ENCODE results near the gene SLX4IP. TPM values are rescaled to one million over a fixed set of nuclear protein-coding genes. Genes with fewer than 3 reads are reported as not detected.
A peak's percentile ranks its signal among the peaks of the same experiment; 100 is the strongest.

The SLX4IP gene
- total and polyA plus RNA-seq, 2 of the 13 experiments (the other 11 are each of a cell fraction or from before 2014, with no cell fraction given): 3.6 to 7.3 TPM

DNA sequence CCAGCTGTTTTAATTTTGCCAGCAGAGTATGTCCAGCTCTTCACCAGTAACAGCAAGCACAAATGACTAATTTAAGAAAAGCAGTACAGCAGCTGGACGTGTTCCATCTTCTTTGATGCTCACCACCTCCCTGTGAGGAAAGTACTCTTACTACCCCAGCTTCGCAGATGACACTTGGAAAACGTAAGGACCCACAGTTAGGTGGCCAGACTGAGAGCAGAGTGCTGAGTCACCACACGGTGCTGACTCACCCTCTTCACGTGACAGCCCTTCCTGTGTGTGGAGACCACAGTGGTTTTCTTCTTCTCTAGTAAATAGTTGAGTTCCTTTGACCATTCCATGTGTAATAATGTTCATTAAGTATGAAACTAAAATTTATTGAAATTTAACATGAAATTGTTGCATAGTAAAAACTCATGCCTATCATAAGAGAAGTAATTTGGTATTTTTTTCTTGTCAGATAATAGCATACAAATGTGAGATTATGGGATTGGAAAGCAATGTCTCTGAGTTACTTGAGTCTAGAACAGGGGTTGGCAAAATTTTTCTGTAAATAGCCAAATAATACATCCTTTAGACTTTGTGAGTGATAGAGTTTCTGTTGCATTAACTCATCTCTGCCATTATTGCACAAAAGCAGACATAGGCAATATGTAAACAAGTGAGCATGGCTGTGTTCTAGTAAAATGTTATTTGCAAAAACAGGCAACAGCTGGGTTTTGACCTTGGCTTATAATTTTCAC is 76.6 kb downstream of the SLX4IP start (continued):
- TF ChIP-seq ZNF124 (CRISPR knock-in tag; IDR thresholded peaks at IDR 0.05): 0 out of 2 replicates have a peak, but pooled peaks have one; percentile 61
- TF ChIP-seq RFXAP (CRISPR knock-in tag; IDR thresholded peaks at IDR 0.05; ENCODE audit: borderline replicate concordance): no peak
- TF ChIP-seq, protein P1, sequence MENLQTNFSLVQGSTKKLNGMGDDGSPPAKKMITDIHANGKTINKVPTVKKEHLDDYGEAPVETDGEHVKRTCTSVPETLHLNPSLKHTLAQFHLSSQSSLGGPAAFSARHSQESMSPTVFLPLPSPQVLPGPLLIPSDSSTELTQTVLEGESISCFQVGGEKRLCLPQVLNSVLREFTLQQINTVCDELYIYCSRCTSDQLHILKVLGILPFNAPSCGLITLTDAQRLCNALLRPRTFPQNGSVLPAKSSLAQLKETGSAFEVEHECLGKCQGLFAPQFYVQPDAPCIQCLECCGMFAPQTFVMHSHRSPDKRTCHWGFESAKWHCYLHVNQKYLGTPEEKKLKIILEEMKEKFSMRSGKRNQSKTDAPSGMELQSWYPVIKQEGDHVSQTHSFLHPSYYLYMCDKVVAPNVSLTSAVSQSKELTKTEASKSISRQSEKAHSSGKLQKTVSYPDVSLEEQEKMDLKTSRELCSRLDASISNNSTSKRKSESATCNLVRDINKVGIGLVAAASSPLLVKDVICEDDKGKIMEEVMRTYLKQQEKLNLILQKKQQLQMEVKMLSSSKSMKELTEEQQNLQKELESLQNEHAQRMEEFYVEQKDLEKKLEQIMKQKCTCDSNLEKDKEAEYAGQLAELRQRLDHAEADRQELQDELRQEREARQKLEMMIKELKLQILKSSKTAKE (CRISPR knock-in tag; IDR thresholded peaks at IDR 0.05; ENCODE audit: borderline replicate concordance): 0 out of 2 replicates have a peak, but pooled peaks have one; percentile 14
- TF ChIP-seq FOXP1 (IDR thresholded peaks at IDR 0.05): no peak
- peak; percentile 51; the same call in 1 of the 2 replicates for TF ChIP-seq FOXP1 (CRISPR knock-in tag; IDR thresholded peaks at IDR 0.05)
- TF ChIP-seq, protein P2, sequence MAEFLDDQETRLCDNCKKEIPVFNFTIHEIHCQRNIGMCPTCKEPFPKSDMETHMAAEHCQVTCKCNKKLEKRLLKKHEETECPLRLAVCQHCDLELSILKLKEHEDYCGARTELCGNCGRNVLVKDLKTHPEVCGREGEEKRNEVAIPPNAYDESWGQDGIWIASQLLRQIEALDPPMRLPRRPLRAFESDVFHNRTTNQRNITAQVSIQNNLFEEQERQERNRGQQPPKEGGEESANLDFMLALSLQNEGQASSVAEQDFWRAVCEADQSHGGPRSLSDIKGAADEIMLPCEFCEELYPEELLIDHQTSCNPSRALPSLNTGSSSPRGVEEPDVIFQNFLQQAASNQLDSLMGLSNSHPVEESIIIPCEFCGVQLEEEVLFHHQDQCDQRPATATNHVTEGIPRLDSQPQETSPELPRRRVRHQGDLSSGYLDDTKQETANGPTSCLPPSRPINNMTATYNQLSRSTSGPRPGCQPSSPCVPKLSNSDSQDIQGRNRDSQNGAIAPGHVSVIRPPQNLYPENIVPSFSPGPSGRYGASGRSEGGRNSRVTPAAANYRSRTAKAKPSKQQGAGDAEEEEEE (CRISPR knock-in tag; IDR thresholded peaks at IDR 0.05; ENCODE audit: borderline replicate concordance): no peak
- TF ChIP-seq ZNF710 (CRISPR knock-in tag; IDR thresholded peaks at IDR 0.05; ENCODE audit: borderline replicate concordance): no peak
- no peak for TF ChIP-seq ZNF33B (CRISPR knock-in tag; IDR thresholded peaks at IDR 0.05)
- TF ChIP-seq U2AF1 (optimal IDR thresholded peaks at IDR 0.05; ENCODE audit: low read depth, low read length): no peak
- TF ChIP-seq, protein P3, sequence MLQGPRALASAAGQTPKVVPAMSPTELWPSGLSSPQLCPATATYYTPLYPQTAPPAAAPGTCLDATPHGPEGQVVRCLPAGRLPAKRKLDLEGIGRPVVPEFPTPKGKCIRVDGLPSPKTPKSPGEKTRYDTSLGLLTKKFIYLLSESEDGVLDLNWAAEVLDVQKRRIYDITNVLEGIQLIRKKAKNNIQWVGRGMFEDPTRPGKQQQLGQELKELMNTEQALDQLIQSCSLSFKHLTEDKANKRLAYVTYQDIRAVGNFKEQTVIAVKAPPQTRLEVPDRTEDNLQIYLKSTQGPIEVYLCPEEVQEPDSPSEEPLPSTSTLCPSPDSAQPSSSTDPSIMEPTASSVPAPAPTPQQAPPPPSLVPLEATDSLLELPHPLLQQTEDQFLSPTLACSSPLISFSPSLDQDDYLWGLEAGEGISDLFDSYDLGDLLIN (CRISPR knock-in tag; IDR thresholded peaks at IDR 0.05; ENCODE audit: borderline replicate concordance): no peak
- no peak for TF ChIP-seq ARNT (IDR thresholded peaks at IDR 0.05)
- no peak for TF ChIP-seq ZNF839 (CRISPR knock-in tag; IDR thresholded peaks at IDR 0.05; ENCODE audit: borderline replicate concordance)
- TF ChIP-seq PBX2 (CRISPR knock-in tag; IDR thresholded peaks at IDR 0.05): no peak
- peak; percentile 39; the same call in 1 of the 2 replicates for TF ChIP-seq ZNF792 (CRISPR knock-in tag; IDR thresholded peaks at IDR 0.05)
- no peak for TF ChIP-seq ZNF598 (CRISPR knock-in tag; IDR thresholded peaks at IDR 0.05; ENCODE audit: borderline replicate concordance)
- TF ChIP-seq, protein P4, sequence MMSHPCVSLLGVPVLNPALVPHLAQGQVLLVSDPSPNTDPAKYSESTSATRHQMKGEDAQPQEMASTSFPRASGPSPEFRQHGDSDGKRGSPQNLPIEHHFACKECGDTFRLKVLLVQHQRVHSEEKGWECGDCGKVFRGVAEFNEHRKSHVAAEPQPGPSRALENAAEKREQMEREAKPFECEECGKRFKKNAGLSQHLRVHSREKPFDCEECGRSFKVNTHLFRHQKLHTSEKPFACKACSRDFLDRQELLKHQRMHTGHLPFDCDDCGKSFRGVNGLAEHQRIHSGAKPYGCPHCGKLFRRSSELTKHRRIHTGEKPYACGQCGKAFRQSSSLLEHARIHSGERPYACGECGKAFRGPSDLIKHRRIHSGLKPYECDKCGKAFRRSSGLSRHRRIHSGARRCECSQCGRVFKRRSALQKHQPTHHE (CRISPR knock-in tag; IDR thresholded peaks at IDR 0.05; ENCODE audit: borderline replicate concordance): no peak
- peak; percentile 49 for TF ChIP-seq ZNF781 (CRISPR knock-in tag; IDR thresholded peaks at IDR 0.05; ENCODE audit: borderline replicate concordance, not compliant biosample characterization)
- no peak for TF ChIP-seq E2F1 (CRISPR knock-in tag; IDR thresholded peaks at IDR 0.05)
